ENCODE results near the gene PALLD.

The PALLD gene

GRCh38 chr4:168740691-168741090 is 243.8 kb downstream of the PALLD start:
- DNase-seq: no peak

GRCh38 chr4:168741281-168742173 is 244.7 kb downstream of the PALLD start:
- DNase-seq: no peak

- DNase-seq: no peak
Observed at GRCh38 chr4:168743131-168743530, 246.3 kb downstream of the PALLD start.

GRCh38 chr4:168743601-168744000 is 246.7 kb downstream of the PALLD start:
- no peak for DNase-seq

GRCh38 chr4:168744021-168744420 is 247.2 kb downstream of the PALLD start:
- DNase-seq: no peak

- DNase-seq: no peak
Observed at GRCh38 chr4:168748807-168749206, 252.0 kb downstream of the PALLD start.

GRCh38 chr4:168751263-168752225 is 254.7 kb downstream of the PALLD start:
- DNase-seq: no peak

- no peak for DNase-seq
Observed at GRCh38 chr4:168755598-168756477, 259.0 kb downstream of the PALLD start.

GRCh38 chr4:168757500-168757899 is 260.6 kb downstream of the PALLD start:
- no peak for DNase-seq

- no peak for DNase-seq
Observed at GRCh38 chr4:168758351-168758876, 261.6 kb downstream of the PALLD start.

- no peak for DNase-seq
Observed at GRCh38 chr4:168759321-168759720, 262.5 kb downstream of the PALLD start.

- DNase-seq: no peak
Observed at GRCh38 chr4:168759959-168760527, 263.2 kb downstream of the PALLD start.

GRCh38 chr4:168761066-168761465 is 264.2 kb downstream of the PALLD start:
- DNase-seq: no peak

- no peak for DNase-seq
Observed at GRCh38 chr4:168765322-168765721, 268.5 kb downstream of the PALLD start.

- DNase-seq: no peak
Observed at GRCh38 chr4:168765726-168766125, 268.9 kb downstream of the PALLD start.

GRCh38 chr4:168766604-168767316 is 269.9 kb downstream of the PALLD start:
- no peak for DNase-seq

- DNase-seq: no peak
Observed at GRCh38 chr4:168769416-168769815, 272.6 kb downstream of the PALLD start.

- DNase-seq: no peak
Observed at GRCh38 chr4:168769837-168770236, 273.0 kb downstream of the PALLD start.

- no peak for DNase-seq
Observed at GRCh38 chr4:168771251-168771650, 274.4 kb downstream of the PALLD start.

GRCh38 chr4:168773388-168774195 is 276.7 kb downstream of the PALLD start:
- no peak for DNase-seq
